Medulla oblongata (tissue), 1 donor: ENCODE results near the gene NLRP7.

Source experiments
- DNase-seq: peaks from one replicate; pipeline ENCODE4 v3.0.0-alpha.2; 2015; ENCODE audit errors: extremely low spot score

Gene NLRP7

GRCh38 chr19:54873990-54874389 lies 73.3 kb downstream of the NLRP7 start, which contains the start of gene FCAR:
Gene FCAR (plus strand): TSS chr19:54874235. CDS start chr19:54874290, 55 bp downstream.
- DNase-seq: no peak
